ENCODE measurements around the gene BIK. TPM values are rescaled to one million over a fixed set of nuclear protein-coding genes. Genes with fewer than 3 reads are reported as not detected.

BIK gene
- total RNA-seq, 2 experiments from 2014 or later, result 0.64 to 1.8 TPM

GRCh38 chr22:43110927-43111623 is 525 bp downstream of the BIK start:
- Mint-ChIP-seq H3K27me3 (peaks cover 31% of the 10 kb centered on the region), H3K4me1 (peaks cover 9% of the 10 kb centered on the region), H3K27ac (no peak overlapping the region), H3K4me3 (peak overlapping the region; percentile 71), H3K9me3 (no peaks in the 10 kb centered on the region), H3K36me3 (no peaks in the 10 kb centered on the region)
- POLR2A ChIA-PET, result interaction anchor here (0.5 kb wide), 1 partner anchor 24 kb away, joined by 3 read pairs; no protein-coding TSS in a partner anchor
- peak; percentile 55 for DNase-seq
- peak; percentile 55 for ATAC-seq (ENCODE audit: low read depth)

GRCh38 chr22:43113526-43114251 is 3.1 kb downstream of the BIK start:
- POLR2A ChIA-PET, result no interaction called here
- Mint-ChIP-seq H3K4me1 (peaks cover 9% of the 10 kb centered on the region), H3K36me3 (no peaks in the 10 kb centered on the region), H3K4me3 (no peak overlapping the region), H3K27me3 (peaks cover 31% of the 10 kb centered on the region), H3K9me3 (no peaks in the 10 kb centered on the region), H3K27ac (no peak overlapping the region)
- DNase-seq (no peak), ATAC-seq (ENCODE audit: low read depth) (no peak)

DNA sequence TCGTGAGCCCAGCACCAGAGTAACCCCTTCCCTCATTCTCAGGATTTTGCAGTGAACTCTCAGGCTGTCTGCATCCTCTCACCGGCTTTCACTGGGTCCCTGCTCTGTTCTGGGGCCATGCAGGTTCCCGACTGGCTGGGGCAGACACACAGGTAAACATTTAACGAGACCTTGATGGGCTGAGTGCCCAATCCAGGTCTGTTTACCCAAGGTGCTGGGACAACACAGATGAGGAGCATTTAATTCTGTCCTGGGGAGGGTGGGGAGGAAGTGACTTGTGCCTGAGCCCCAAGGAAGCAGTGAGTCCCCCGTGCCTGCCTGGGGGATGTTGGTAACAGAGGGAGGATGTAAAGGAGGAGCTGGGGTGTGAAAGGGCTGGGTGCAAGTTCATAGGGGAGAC is 4.4 kb downstream of the BIK start:
- DNase-seq, result no peak
- Mint-ChIP-seq H3K4me1 (peaks cover 9% of the 10 kb centered on the region), H3K36me3 (no peaks in the 10 kb centered on the region), H3K9me3 (no peaks in the 10 kb centered on the region), H3K27ac (no peak overlapping the region), H3K4me3 (no peak overlapping the region), H3K27me3 (peaks cover 21% of the 10 kb centered on the region)
- POLR2A ChIA-PET, result no interaction called here
- ATAC-seq (ENCODE audit: low read depth), result no peak

DNA sequence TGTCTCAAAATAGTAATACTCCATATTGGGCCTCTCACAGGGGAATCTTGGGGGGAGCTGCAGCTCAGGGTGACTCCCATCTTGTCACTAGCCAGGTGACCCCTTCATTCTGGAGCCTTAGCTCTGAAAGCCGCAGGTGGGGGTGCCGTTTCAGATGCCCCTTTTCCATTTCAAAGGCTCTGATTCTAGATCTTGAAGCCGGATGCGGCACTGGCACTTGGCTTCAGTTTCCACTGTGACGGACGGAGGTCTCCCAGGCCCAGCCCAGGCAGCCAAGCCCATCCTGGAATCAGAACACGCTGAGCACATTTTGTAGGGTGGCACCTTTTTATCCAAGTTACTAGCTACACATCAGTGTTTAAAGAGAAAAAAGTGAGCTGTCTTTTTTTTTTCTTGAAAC is 6.4 kb downstream of the BIK start:
- peaks cover 15% of the 10 kb centered on the region for H3K27me3 Mint-ChIP-seq
- H3K27ac Mint-ChIP-seq, result no peak overlapping the region
- H3K4me3 Mint-ChIP-seq, result no peak overlapping the region
- no peaks in the 10 kb centered on the region for H3K9me3 Mint-ChIP-seq
- POLR2A ChIA-PET, result interaction anchor here (0.6 kb wide), 1 partner anchor 157 kb away, joined by 4 read pairs; no protein-coding TSS in a partner anchor
- DNase-seq (no peak), ATAC-seq (ENCODE audit: low read depth) (no peak)
- no peaks in the 10 kb centered on the region for H3K36me3 Mint-ChIP-seq
- H3K4me1 Mint-ChIP-seq, result peaks cover 5% of the 10 kb centered on the region

- H3K4me3 Mint-ChIP-seq, result no peak overlapping the region
- DNase-seq (no peak), ATAC-seq (ENCODE audit: low read depth) (no peak)
- no peak overlapping the region for H3K27ac Mint-ChIP-seq
- peaks cover 4% of the 10 kb centered on the region for H3K27me3 Mint-ChIP-seq
- no peaks in the 10 kb centered on the region for H3K9me3 Mint-ChIP-seq
- H3K36me3 Mint-ChIP-seq, result no peaks in the 10 kb centered on the region
- POLR2A ChIA-PET, result interaction anchor here (0.7 kb wide), 1 partner anchor 1796 kb away, joined by 3 read pairs; no protein-coding TSS in a partner anchor
- peaks cover 5% of the 10 kb centered on the region for H3K4me1 Mint-ChIP-seq
Measured at GRCh38 chr22:43118024-43118849, 7.7 kb downstream of the BIK start.

DNA sequence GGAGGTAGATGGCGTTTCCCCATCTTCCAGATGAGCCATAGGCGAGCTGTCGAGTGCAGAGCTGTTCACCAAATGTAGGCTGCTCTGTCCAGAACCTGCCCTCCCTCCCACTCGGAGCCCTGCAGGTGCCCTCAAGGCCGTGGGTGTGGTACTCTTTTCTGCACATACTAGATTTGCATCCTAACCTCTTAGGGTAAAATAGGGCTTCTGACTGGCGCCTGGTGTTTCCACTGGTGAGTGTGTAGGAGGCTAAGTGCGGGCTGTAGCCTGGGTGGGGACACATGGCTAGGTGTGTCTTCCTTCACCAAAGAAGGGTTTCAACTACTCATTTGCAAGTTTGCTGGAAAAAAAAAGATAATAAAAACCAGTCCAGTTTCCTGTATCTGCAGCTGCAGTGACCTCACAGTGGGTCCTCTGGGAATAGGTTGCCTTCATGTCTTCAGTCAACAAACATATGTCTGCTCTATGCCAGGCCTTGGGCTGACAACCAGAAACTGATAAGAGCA is 8.5 kb downstream of the BIK start:
- no peak overlapping the region for H3K4me3 Mint-ChIP-seq
- no peaks in the 10 kb centered on the region for H3K9me3 Mint-ChIP-seq
- DNase-seq, result no peak
- H3K27me3 Mint-ChIP-seq, result peaks cover 3% of the 10 kb centered on the region
- ATAC-seq (ENCODE audit: low read depth), result no peak
- no peaks in the 10 kb centered on the region for H3K36me3 Mint-ChIP-seq
- POLR2A ChIA-PET, result no interaction called here
- no peak overlapping the region for H3K27ac Mint-ChIP-seq
- H3K4me1 Mint-ChIP-seq, result peaks cover 5% of the 10 kb centered on the region

DNA sequence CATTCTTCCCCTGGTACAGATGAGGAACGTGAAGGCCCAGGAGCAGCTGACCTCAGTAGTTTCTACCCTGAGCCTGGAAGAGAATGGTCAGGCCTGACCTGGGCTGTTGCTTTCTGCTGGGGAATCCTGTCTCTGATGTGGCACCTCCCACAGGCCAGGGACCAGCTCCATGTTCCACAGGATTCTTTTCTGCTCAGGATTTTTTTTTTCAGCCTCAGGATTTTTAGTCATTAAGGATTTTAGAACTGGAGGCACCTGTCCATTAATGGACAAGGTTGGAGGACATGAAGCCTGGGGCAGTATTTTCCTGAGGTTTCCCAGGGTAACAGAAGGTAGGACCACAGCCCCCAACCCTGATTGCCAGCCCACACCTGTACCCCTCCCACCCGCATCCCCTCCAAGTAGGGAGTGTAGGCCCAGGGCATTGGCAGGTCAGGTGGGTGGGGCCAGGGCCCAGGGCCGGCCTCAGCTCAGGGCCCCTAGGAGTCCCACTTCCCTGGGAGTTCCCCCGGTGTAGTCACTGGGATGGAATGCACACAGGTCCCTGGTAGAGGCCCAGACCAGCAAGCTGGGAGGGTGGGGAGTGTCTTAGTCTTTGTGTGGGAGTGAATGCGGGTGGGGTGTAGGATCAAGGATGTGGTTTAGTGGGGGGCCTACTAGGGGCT is 16.1 kb downstream of the BIK start:
- no peaks in the 10 kb centered on the region for H3K27me3 Mint-ChIP-seq
- H3K27ac Mint-ChIP-seq, result no peak overlapping the region
- POLR2A ChIA-PET, result no interaction called here
- no peak for DNase-seq
- no peaks in the 10 kb centered on the region for H3K36me3 Mint-ChIP-seq
- peak; percentile 18 for ATAC-seq (ENCODE audit: low read depth)
- H3K4me1 Mint-ChIP-seq, result peaks cover 3% of the 10 kb centered on the region
- H3K9me3 Mint-ChIP-seq, result no peaks in the 10 kb centered on the region
- no peak overlapping the region for H3K4me3 Mint-ChIP-seq

- POLR2A ChIA-PET, result interaction anchor here (0.5 kb wide), 1 partner anchor 58 kb away, joined by 3 read pairs; no protein-coding TSS in a partner anchor
- no peak for DNase-seq
- Mint-ChIP-seq H3K4me1 (peaks cover 3% of the 10 kb centered on the region), H3K4me3 (no peak overlapping the region), H3K9me3 (no peaks in the 10 kb centered on the region), H3K27me3 (no peaks in the 10 kb centered on the region), H3K27ac (no peak overlapping the region), H3K36me3 (no peaks in the 10 kb centered on the region)
- ATAC-seq (ENCODE audit: low read depth), result no peak
Measured at GRCh38 chr22:43127166-43127908, 16.8 kb downstream of the BIK start.

GRCh38 chr22:43128116-43128515 is 17.6 kb downstream of the BIK start:
- ATAC-seq (ENCODE audit: low read depth) (no peak), DNase-seq (no peak)
- POLR2A ChIA-PET, result interaction anchor here (0.5 kb wide), 1 partner anchor 19 kb away, joined by 3 read pairs; no protein-coding TSS in a partner anchor
- Mint-ChIP-seq H3K4me3 (no peak overlapping the region), H3K36me3 (no peaks in the 10 kb centered on the region), H3K27ac (no peak overlapping the region), H3K4me1 (peaks cover 3% of the 10 kb centered on the region), H3K9me3 (no peaks in the 10 kb centered on the region), H3K27me3 (no peaks in the 10 kb centered on the region)

- POLR2A ChIA-PET, result no interaction called here
- H3K9me3 Mint-ChIP-seq, result no peaks in the 10 kb centered on the region
- peaks cover 3% of the 10 kb centered on the region for H3K4me1 Mint-ChIP-seq
- DNase-seq (no peak), ATAC-seq (ENCODE audit: low read depth) (no peak)
- H3K4me3 Mint-ChIP-seq, result no peak overlapping the region
- peaks cover 2% of the 10 kb centered on the region for H3K36me3 Mint-ChIP-seq
- no peak overlapping the region for H3K27ac Mint-ChIP-seq
- H3K27me3 Mint-ChIP-seq, result no peaks in the 10 kb centered on the region
Measured at GRCh38 chr22:43128928-43129424, 18.4 kb downstream of the BIK start.

GRCh38 chr22:43129426-43130425 is 19.2 kb downstream of the BIK start:
- H3K27ac Mint-ChIP-seq, result no peak overlapping the region
- no peak for ATAC-seq (ENCODE audit: low read depth)

More at GRCh38 chr22:43129426-43130425, 19.2 kb downstream of the BIK start:
- peaks cover 3% of the 10 kb centered on the region for H3K4me1 Mint-ChIP-seq
- POLR2A ChIA-PET, result interaction anchor here (0.7 kb wide), 1 partner anchor 1293 kb away, joined by 3 read pairs; no protein-coding TSS in a partner anchor
- no peaks in the 10 kb centered on the region for H3K27me3 Mint-ChIP-seq
- no peak for DNase-seq
- H3K9me3 Mint-ChIP-seq, result no peaks in the 10 kb centered on the region
- H3K36me3 Mint-ChIP-seq, result peaks cover 5% of the 10 kb centered on the region
- no peak overlapping the region for H3K4me3 Mint-ChIP-seq
